ENCODE measurements around the gene ZNF234. TPM values are rescaled to one million over a fixed set of nuclear protein-coding genes. Genes with fewer than 3 reads are reported as not detected.

Gene ZNF234
- total RNA-seq, 2 experiments from 2014 or later: not detected

DNA sequence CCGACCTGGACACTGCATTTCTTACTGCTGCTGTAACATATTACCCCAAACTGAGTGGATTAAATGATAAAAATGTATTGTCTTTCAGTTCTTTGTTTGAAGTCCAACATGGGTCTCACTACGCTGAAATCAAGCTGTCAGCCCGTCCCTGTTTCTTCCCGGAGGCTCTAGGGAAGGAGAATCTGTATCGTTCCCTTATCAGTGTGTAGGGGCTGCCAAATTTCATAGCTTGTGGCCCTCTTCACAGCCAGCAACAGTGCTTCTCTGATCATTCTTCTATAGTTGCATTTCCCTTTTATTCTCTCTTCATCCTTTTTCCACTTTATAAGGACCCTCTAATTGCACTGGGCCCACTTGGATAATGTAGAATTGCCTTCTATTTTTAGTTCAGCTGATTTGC, 10.1 kb downstream of the ZNF234 start:
- no peak overlapping the region for H3K4me3 ChIP-seq (ENCODE audit: low read depth, low read length, poor library complexity, severe bottlenecking)
- intact Hi-C loops (cut with micrococcal nuclease; ENCODE audit: unreplicated experiment): no loop called here
- ChIA-PET CTCF (ENCODE audit: unreplicated experiment) (no interaction called here), POLR2A (no interaction called here)
- no TSS peak for BruUV-seq (replicated peaks)
- no peaks in the 10 kb centered on the region for H3K36me3 ChIP-seq (ENCODE audit: insufficient read depth, low read length)
- H3K9me3 ChIP-seq (ENCODE audit: low read length): no peaks in the 10 kb centered on the region
- no peaks in the 10 kb centered on the region for H3K4me1 ChIP-seq (ENCODE audit: insufficient read depth, low read length, poor library complexity, severe bottlenecking)
- TF ChIP-seq, protein P1, sequence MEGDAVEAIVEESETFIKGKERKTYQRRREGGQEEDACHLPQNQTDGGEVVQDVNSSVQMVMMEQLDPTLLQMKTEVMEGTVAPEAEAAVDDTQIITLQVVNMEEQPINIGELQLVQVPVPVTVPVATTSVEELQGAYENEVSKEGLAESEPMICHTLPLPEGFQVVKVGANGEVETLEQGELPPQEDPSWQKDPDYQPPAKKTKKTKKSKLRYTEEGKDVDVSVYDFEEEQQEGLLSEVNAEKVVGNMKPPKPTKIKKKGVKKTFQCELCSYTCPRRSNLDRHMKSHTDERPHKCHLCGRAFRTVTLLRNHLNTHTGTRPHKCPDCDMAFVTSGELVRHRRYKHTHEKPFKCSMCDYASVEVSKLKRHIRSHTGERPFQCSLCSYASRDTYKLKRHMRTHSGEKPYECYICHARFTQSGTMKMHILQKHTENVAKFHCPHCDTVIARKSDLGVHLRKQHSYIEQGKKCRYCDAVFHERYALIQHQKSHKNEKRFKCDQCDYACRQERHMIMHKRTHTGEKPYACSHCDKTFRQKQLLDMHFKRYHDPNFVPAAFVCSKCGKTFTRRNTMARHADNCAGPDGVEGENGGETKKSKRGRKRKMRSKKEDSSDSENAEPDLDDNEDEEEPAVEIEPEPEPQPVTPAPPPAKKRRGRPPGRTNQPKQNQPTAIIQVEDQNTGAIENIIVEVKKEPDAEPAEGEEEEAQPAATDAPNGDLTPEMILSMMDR (conservative IDR thresholded peaks at IDR 0.05; ENCODE audit: low read length): no peak
- no peak for TF ChIP-seq EZH2phosphoT487 (IDR thresholded peaks at IDR 0.05; ENCODE audit: borderline replicate concordance, low read depth, low read length)
- H2AFZ ChIP-seq (ENCODE audit: low read length): no peak overlapping the region
- H3K9me2 ChIP-seq (ENCODE audit: insufficient read depth, low read length): no peaks in the 10 kb centered on the region
- H3K27ac ChIP-seq (ENCODE audit: low read depth, low read length, poor library complexity, severe bottlenecking): no peak overlapping the region
- no peak for DNase-seq (ENCODE audit: low spot score)
- no peak overlapping the region for H3K4me2 ChIP-seq (ENCODE audit: low read length)
- no peaks in the 10 kb centered on the region for H4K20me1 ChIP-seq (ENCODE audit: insufficient read depth, low read length)
- H3K79me2 ChIP-seq (ENCODE audit: insufficient read depth, low read depth, low read length): no peaks in the 10 kb centered on the region

DNA sequence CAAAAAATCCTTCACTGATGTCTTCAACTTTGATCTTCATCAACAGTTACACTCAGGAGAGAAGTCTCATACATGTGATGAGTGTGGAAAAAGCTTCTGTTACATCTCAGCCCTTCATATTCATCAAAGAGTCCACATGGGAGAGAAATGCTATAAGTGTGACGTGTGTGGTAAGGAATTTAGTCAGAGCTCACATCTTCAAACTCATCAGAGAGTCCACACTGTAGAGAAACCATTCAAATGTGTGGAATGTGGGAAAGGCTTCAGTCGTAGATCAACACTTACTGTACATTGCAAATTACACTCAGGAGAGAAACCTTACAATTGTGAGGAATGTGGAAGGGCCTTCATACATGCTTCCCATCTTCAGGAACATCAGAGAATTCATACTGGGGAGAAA, 15.1 kb downstream of the ZNF234 start:
- H3K4me1 ChIP-seq (ENCODE audit: insufficient read depth, low read length, poor library complexity, severe bottlenecking): no peaks in the 10 kb centered on the region
- no peaks in the 10 kb centered on the region for H3K9me2 ChIP-seq (ENCODE audit: insufficient read depth, low read length)
- H3K4me3 ChIP-seq (ENCODE audit: low read depth, low read length, poor library complexity, severe bottlenecking): no peak overlapping the region
- H3K9me3 ChIP-seq (ENCODE audit: low read length): no peaks in the 10 kb centered on the region
- ChIA-PET POLR2A (no interaction called here), CTCF (ENCODE audit: unreplicated experiment) (no interaction called here)
- TF ChIP-seq EZH2phosphoT487 (IDR thresholded peaks at IDR 0.05; ENCODE audit: borderline replicate concordance, low read depth, low read length): no peak
- TF ChIP-seq, protein P1 (conservative IDR thresholded peaks at IDR 0.05; ENCODE audit: low read length): no peak
- intact Hi-C loops (cut with micrococcal nuclease; ENCODE audit: unreplicated experiment): no loop called here
- H3K79me2 ChIP-seq (ENCODE audit: insufficient read depth, low read depth, low read length): no peaks in the 10 kb centered on the region
- no TSS peak for BruUV-seq (replicated peaks)
- no peak overlapping the region for H3K27ac ChIP-seq (ENCODE audit: low read depth, low read length, poor library complexity, severe bottlenecking)
- H3K4me2 ChIP-seq (ENCODE audit: low read length): no peak overlapping the region
- H4K20me1 ChIP-seq (ENCODE audit: insufficient read depth, low read length): no peaks in the 10 kb centered on the region
- no peak overlapping the region for H2AFZ ChIP-seq (ENCODE audit: low read length)
- no peak for DNase-seq (ENCODE audit: low spot score)
- H3K36me3 ChIP-seq (ENCODE audit: insufficient read depth, low read length): no peaks in the 10 kb centered on the region

DNA sequence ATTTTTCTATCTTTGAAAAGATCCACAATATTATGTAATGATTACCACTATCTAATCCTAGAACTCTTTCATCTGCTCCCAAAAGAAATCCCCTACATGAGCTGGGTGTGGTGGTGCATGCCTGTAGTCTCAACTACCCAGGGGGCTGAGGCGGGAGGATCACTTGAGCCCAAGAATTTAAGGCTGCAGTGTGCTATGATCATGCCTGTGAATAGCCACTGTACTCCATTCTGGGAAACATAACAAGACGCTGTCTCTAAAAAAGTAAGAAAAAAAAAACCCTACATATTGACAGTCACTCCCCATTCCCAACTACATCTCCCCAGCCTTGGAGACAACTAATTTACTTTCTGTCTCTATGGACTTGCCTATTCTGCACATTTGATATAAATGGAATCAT, 22.4 kb downstream of the ZNF234 start:
- H3K9me3 ChIP-seq (ENCODE audit: low read length): peaks cover 7% of the 10 kb centered on the region
- no peaks in the 10 kb centered on the region for H3K9me2 ChIP-seq (ENCODE audit: insufficient read depth, low read length)
- CTCF ChIA-PET (ENCODE audit: unreplicated experiment): no interaction called here
- peak overlapping the region; percentile 79 for H3K4me3 ChIP-seq (ENCODE audit: low read depth, low read length, poor library complexity, severe bottlenecking)
- H4K20me1 ChIP-seq (ENCODE audit: insufficient read depth, low read length): no peaks in the 10 kb centered on the region
- no peak overlapping the region; the same call in 1 of the 2 replicates for H3K4me2 ChIP-seq (ENCODE audit: low read length)
- no peak overlapping the region for H3K27ac ChIP-seq (ENCODE audit: low read depth, low read length, poor library complexity, severe bottlenecking)
- peaks cover 22% of the 10 kb centered on the region for H3K36me3 ChIP-seq (ENCODE audit: insufficient read depth, low read length)
- TF ChIP-seq EZH2phosphoT487 (IDR thresholded peaks at IDR 0.05; ENCODE audit: borderline replicate concordance, low read depth, low read length): no peak
- TF ChIP-seq, protein P1 (conservative IDR thresholded peaks at IDR 0.05; ENCODE audit: low read length): no peak
- POLR2A ChIA-PET: interaction anchor here (1.3 kb wide), 1 partner anchor 43 kb away, joined by 5 read pairs; no protein-coding TSS in a partner anchor
- H2AFZ ChIP-seq (ENCODE audit: low read length): peak overlapping the region; percentile 99; the same call in 1 of the 2 replicates
- H3K4me1 ChIP-seq (ENCODE audit: insufficient read depth, low read length, poor library complexity, severe bottlenecking): peaks cover 15% of the 10 kb centered on the region
- H3K79me2 ChIP-seq (ENCODE audit: insufficient read depth, low read depth, low read length): peaks cover 8% of the 10 kb centered on the region; the same call in 1 of the 2 replicates
- BruUV-seq (replicated peaks): no TSS peak
- intact Hi-C loops (cut with micrococcal nuclease; ENCODE audit: unreplicated experiment): loop anchor here (1.0 to 2.0 kb wide), 3 partner anchors 43 to 337 kb away; partner anchors contain the start of gene ZNF180
- no peak for DNase-seq (ENCODE audit: low spot score)

Data from OCI-LY7 (cell line).